ENCODE results near the gene ERBB4. TPM values are rescaled to one million over a fixed set of nuclear protein-coding genes. Genes with fewer than 3 reads are reported as not detected.

The ERBB4 gene
- total RNA-seq, 4 donors from 2014 or later: 1.6 to 5.7 (median 3.5) TPM

DNA sequence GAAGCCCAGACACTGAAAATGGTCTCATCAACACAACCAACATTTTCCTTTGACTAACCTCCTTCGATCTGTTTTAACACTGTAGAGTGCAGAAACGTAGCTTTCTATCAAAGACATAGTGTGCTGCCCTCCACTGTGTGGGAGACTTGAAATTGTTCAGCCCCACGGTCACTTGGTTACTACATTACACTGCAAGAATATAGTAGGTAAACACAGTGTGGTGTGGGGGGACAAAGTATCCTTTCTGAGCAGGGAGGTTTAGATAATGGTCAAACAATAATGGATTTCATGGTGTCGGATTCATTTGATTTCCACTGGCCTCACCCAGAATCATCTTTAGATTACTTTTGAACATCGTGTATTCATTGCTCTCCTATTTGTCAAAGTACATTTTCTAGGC, 181.0 kb downstream of the ERBB4 start:
- Histone ChIP-seq H3K27me3 (no peaks in the 10 kb centered on the region), H3K27ac (no peak overlapping the region), H3K4me3 (no peak overlapping the region), H3K4me1 (no peaks in the 10 kb centered on the region), H3K9me3 (no peaks in the 10 kb centered on the region), H3K36me3 (no peaks in the 10 kb centered on the region)
- in situ Hi-C loops (cut with MboI; ENCODE audit: low sequenced_read_pairs in 4 of 4) (no loop called here), intact Hi-C loops (cut with DNase I; ENCODE audit: low total_unique reads) (no loop called here)
- no peak for TF ChIP-seq POLR2A (IDR thresholded peaks at IDR 0.05)
- TF ChIP-seq, protein P1, sequence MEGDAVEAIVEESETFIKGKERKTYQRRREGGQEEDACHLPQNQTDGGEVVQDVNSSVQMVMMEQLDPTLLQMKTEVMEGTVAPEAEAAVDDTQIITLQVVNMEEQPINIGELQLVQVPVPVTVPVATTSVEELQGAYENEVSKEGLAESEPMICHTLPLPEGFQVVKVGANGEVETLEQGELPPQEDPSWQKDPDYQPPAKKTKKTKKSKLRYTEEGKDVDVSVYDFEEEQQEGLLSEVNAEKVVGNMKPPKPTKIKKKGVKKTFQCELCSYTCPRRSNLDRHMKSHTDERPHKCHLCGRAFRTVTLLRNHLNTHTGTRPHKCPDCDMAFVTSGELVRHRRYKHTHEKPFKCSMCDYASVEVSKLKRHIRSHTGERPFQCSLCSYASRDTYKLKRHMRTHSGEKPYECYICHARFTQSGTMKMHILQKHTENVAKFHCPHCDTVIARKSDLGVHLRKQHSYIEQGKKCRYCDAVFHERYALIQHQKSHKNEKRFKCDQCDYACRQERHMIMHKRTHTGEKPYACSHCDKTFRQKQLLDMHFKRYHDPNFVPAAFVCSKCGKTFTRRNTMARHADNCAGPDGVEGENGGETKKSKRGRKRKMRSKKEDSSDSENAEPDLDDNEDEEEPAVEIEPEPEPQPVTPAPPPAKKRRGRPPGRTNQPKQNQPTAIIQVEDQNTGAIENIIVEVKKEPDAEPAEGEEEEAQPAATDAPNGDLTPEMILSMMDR (IDR thresholded peaks at IDR 0.05 in 4 of 5, conservative IDR thresholded peaks at IDR 0.05 in 1 of 5): no peak
- ATAC-seq (no peak), DNase-seq (no peak)

DNA sequence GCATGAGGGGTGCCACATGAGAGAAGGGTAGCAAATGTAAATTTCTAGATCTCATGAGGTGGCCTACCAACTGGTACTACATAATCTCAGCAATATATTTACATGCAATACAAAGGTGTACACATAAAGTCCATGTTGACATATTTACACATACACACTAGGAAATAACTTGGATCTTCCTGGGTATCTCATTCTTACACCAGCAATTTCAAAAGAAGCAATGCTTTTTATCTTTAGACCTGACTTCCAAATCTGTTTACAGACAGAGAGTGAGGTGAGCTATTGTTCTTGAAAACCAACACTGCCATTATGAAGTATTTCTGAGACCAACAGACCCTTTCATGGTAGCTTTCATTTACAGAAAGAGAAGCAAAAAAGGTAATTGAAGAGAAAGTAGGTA, 184.2 kb downstream of the ERBB4 start:
- Histone ChIP-seq H3K4me1 (no peaks in the 10 kb centered on the region), H3K27me3 (no peaks in the 10 kb centered on the region), H3K9me3 (no peaks in the 10 kb centered on the region), H3K4me3 (no peak overlapping the region), H3K36me3 (no peaks in the 10 kb centered on the region), H3K27ac (no peak overlapping the region)
- in situ Hi-C loops (cut with MboI; ENCODE audit: low sequenced_read_pairs in 4 of 4): no loop called here
- no peak for ATAC-seq
- intact Hi-C loops (cut with DNase I; ENCODE audit: low total_unique reads): no loop called here
- DNase-seq: no peak
- TF ChIP-seq POLR2A (IDR thresholded peaks at IDR 0.05): no peak
- TF ChIP-seq, protein P1 (IDR thresholded peaks at IDR 0.05 in 4 of 5, conservative IDR thresholded peaks at IDR 0.05 in 1 of 5): no peak

DNA sequence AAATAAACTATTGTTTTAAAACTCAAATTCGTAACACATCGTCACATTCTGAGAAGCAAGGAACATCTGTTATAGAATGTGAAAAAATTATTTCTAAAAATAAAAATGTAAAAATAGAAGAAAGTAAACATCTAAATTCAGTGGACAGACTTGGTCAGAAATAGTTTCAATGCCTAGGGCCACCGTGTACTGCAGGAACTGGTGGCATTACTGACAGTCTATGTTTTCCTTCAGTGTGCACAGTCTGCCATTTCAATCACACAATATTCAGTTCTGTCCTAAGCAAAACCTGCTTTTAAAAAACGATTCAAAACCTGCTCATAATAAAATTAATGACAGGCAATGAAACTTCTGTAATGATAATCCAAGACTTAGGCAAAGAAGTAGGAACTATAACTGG, 190.1 kb downstream of the ERBB4 start:
- no peaks in the 10 kb centered on the region for H3K36me3 ChIP-seq
- H3K27ac ChIP-seq: no peak overlapping the region
- no peak for ATAC-seq
- no peaks in the 10 kb centered on the region for H3K4me1 ChIP-seq
- H3K9me3 ChIP-seq: no peaks in the 10 kb centered on the region
- in situ Hi-C loops (cut with MboI; ENCODE audit: low sequenced_read_pairs in 4 of 4) (no loop called here), intact Hi-C loops (cut with DNase I; ENCODE audit: low total_unique reads) (no loop called here)
- no peak for DNase-seq
- no peak overlapping the region for H3K4me3 ChIP-seq
- TF ChIP-seq, protein P1 (IDR thresholded peaks at IDR 0.05 in 4 of 5, conservative IDR thresholded peaks at IDR 0.05 in 1 of 5): no peak
- TF ChIP-seq POLR2A (IDR thresholded peaks at IDR 0.05): no peak
- H3K27me3 ChIP-seq: no peaks in the 10 kb centered on the region

DNA sequence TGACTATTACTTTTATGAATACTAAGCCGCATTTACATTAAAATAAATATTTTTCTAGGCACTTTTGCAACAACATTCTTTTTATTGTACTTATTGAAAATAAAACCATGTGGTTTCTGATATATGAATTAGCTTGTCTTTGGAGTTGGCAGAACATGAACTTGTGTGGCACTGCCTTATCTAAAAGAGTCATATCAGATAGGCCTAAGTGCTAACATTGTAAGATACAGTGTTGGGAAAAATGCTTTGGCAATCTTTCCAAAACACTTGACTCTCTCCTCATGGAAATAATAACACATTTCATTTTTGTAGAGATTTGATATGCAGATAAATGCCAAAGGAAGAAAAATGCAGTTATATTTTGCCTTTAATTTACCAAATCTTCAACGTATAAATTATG, 191.7 kb downstream of the ERBB4 start:
- H3K9me3 ChIP-seq: no peaks in the 10 kb centered on the region
- DNase-seq (no peak), ATAC-seq (no peak)
- no peak overlapping the region for H3K4me3 ChIP-seq
- no peak for TF ChIP-seq POLR2A (IDR thresholded peaks at IDR 0.05)
- TF ChIP-seq, protein P1 (IDR thresholded peaks at IDR 0.05 in 4 of 5, conservative IDR thresholded peaks at IDR 0.05 in 1 of 5): no peak
- H3K27ac ChIP-seq: no peak overlapping the region
- H3K27me3 ChIP-seq: no peaks in the 10 kb centered on the region
- in situ Hi-C loops (cut with MboI; ENCODE audit: low sequenced_read_pairs in 4 of 4): no loop called here
- H3K4me1 ChIP-seq: no peaks in the 10 kb centered on the region
- H3K36me3 ChIP-seq: no peaks in the 10 kb centered on the region
- intact Hi-C loops (cut with DNase I; ENCODE audit: low total_unique reads): no loop called here

DNA sequence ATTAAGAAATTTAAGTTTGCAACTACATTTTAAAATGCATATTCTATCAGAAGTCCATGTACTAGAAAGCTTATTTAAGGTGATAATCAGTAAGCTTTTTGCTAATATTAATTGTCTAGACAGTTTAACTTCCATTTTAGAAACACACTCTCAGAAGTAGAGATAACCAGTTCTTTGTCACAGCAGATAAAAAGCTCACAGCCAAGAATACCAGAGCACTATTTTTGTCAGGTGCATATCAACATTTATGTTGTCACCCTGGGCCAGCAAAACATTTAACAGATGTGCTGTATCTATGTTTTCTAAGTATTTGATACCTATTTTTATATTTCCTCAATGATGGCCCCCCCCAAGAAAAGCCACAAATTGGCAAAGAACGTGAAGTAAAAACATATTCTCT, 192.6 kb downstream of the ERBB4 start:
- intact Hi-C loops (cut with DNase I; ENCODE audit: low total_unique reads) (no loop called here), in situ Hi-C loops (cut with MboI; ENCODE audit: low sequenced_read_pairs in 4 of 4) (no loop called here)
- DNase-seq (no peak), ATAC-seq (no peak)
- Histone ChIP-seq H3K4me1 (no peaks in the 10 kb centered on the region), H3K27me3 (no peaks in the 10 kb centered on the region), H3K27ac (no peak overlapping the region), H3K36me3 (no peaks in the 10 kb centered on the region), H3K4me3 (no peak overlapping the region), H3K9me3 (no peaks in the 10 kb centered on the region)
- TF ChIP-seq POLR2A (IDR thresholded peaks at IDR 0.05): no peak
- TF ChIP-seq, protein P1 (IDR thresholded peaks at IDR 0.05 in 4 of 5, conservative IDR thresholded peaks at IDR 0.05 in 1 of 5): no peak

All from gastrocnemius medialis (tissue), 4 donors.